CD4-positive, alpha-beta T cell (primary cell): ENCODE data around the gene TENM4. TPM values are rescaled to one million over a fixed set of nuclear protein-coding genes. Genes with fewer than 3 reads are reported as not detected.

ENCODE experiments used
- ATAC-seq: fragments of 200-7000 bp; cut with Tn5 transposase; one replicate; pipeline ENCODE4 v1.10.0; 2022; ENCODE audit warnings: mild to moderate bottlenecking; ENCODE audit not compliant: poor library complexity
- CTCF ChIA-PET: fragments of 350-600 bp; sonication (Branson Sonifier 250); formaldehyde crosslinking; loops from one replicate; lab custom pipeline; 2021; ENCODE audit warnings: antibody characterized with exemption, inconsistent platforms; lab: Charles Lee
- POLR2A ChIA-PET: fragments of 350-600 bp; sonication (Branson Sonifier 250); formaldehyde crosslinking; loops from one replicate; lab custom pipeline; 2021; ENCODE audit warnings: antibody characterized with exemption, inconsistent platforms; lab: Charles Lee
- DNase-seq, 14 experiments: peaks; one replicate each; pipeline ENCODE4 v3.0.0-alpha.2; 2013 to 2020; ENCODE audit warnings: mixed read lengths in 2 of 14
- H3K27ac ChIP-seq, 2 donors: one replicate each; pipeline versions ENCODE4 v1.5.1 to v1.7.0; 2013; ENCODE audit warnings: low read length in 2 of 2, low read depth in 1 of 2, mild to moderate bottlenecking in 1 of 2
- H3K27me3 ChIP-seq, 2 experiments: 1 replicate in 1 of 2; 2 replicates in 1 of 2; pipeline versions ENCODE4 v1.6.1 to v1.7.0; 2013; ENCODE audit warnings: low read length in 2 of 2, control low read depth in 1 of 2, mild to moderate bottlenecking in 1 of 2, moderate library complexity in 1 of 2; ENCODE audit not compliant: insufficient read depth in 2 of 2, control insufficient read depth in 1 of 2
- H3K36me3 ChIP-seq: one replicate; pipeline ENCODE4 v1.6.1; 2013; ENCODE audit warnings: low read length, control low read depth; ENCODE audit not compliant: insufficient read depth
- H3K4me1 ChIP-seq: one replicate; pipeline ENCODE4 v1.6.1; 2013; ENCODE audit warnings: low read length, control low read depth; ENCODE audit not compliant: insufficient read depth
- H3K4me3 ChIP-seq: one replicate; pipeline ENCODE4 v1.5.1; 2013; ENCODE audit warnings: mild to moderate bottlenecking, low read length, moderate library complexity
- H3K9me3 ChIP-seq, 2 experiments: 1 replicate in 1 of 2; 2 replicates in 1 of 2; pipeline versions ENCODE4 v1.6.1 to v1.7.0; 2013; ENCODE audit warnings: low read length in 2 of 2, mild to moderate bottlenecking in 2 of 2, control low read depth in 1 of 2, moderate library complexity in 1 of 2; ENCODE audit not compliant: control insufficient read depth in 1 of 2, insufficient read depth in 1 of 2
- H3K27ac Mint-ChIP-seq: one replicate; pipeline ENCODE4 v1.8.0; 2020; ENCODE audit warnings: mixed read lengths
- H3K27me3 Mint-ChIP-seq: one replicate; pipeline ENCODE4 v1.8.0; 2021; ENCODE audit warnings: mixed read lengths
- H3K36me3 Mint-ChIP-seq: one replicate; pipeline ENCODE4 v1.8.0; 2021; ENCODE audit warnings: low read depth, mixed read lengths
- H3K4me1 Mint-ChIP-seq: one replicate; pipeline ENCODE4 v1.8.0; 2021; ENCODE audit warnings: low read depth, mixed read lengths
- H3K4me3 Mint-ChIP-seq: one replicate; pipeline ENCODE4 v1.8.0; 2020; ENCODE audit warnings: mild to moderate bottlenecking, mixed read lengths
- H3K9me3 Mint-ChIP-seq: one replicate; pipeline ENCODE4 v1.8.0; 2020; ENCODE audit warnings: mixed read lengths
- intact Hi-C, 2 experiments: fragments of 100-400 bp; cut with DNase I in 1 of 2; cut with micrococcal nuclease in 1 of 2; formaldehyde crosslinking; loops; one replicate each; pipeline versions ENCODE4 v1.15.1 to v1.9.0; 2023 to 2025; cut with DNase I, micrococcal nuclease
- total RNA-seq, 174 experiments: library from RNA in 2 of 174; stranded (reverse) in 2 of 174; gene quantifications; one replicate each; pipeline ENCODE4 v1.2.3 and lab custom pipeline; 2021 to 2026
- TF ChIP-seq, protein P1 (sequence below): fragments of 200-600 bp; IDR thresholded peaks from one replicate; pipeline ENCODE4 v1.8.0; 2022; ENCODE audit warnings: antibody characterized with exemption, mild to moderate bottlenecking

The TENM4 gene
- total RNA-seq, 2 experiments from 2014 or later, result 0.22 to 0.31 TPM

DNA sequence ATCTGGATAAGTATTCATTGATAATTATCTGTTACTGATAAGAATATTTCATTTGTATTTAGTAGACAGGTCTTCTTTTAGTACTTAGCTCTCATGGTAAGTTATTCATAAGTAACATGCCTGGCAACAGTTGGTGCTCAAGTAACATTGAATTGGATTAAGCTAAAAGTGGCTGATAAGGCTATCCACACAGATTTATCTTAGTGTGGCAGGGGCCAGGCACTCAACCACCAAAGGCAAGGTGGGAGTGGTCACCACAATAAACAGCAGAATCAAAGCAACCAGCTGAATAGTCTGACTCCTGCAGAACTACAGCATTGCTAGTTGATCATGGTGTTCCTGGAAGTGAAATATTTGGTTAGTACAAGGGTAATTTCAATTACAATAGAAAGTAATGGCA lies 833.1 kb downstream of the TENM4 start:
- TF ChIP-seq, protein P1, sequence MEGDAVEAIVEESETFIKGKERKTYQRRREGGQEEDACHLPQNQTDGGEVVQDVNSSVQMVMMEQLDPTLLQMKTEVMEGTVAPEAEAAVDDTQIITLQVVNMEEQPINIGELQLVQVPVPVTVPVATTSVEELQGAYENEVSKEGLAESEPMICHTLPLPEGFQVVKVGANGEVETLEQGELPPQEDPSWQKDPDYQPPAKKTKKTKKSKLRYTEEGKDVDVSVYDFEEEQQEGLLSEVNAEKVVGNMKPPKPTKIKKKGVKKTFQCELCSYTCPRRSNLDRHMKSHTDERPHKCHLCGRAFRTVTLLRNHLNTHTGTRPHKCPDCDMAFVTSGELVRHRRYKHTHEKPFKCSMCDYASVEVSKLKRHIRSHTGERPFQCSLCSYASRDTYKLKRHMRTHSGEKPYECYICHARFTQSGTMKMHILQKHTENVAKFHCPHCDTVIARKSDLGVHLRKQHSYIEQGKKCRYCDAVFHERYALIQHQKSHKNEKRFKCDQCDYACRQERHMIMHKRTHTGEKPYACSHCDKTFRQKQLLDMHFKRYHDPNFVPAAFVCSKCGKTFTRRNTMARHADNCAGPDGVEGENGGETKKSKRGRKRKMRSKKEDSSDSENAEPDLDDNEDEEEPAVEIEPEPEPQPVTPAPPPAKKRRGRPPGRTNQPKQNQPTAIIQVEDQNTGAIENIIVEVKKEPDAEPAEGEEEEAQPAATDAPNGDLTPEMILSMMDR, result no peak
- no peak for DNase-seq
- no peak overlapping the region for H3K4me3 Mint-ChIP-seq
- H3K4me1 ChIP-seq, result no peaks in the 10 kb centered on the region
- ChIA-PET CTCF (no interaction called here), POLR2A (no interaction called here)
- H3K9me3 ChIP-seq, result peaks cover 0 to 8% of the 10 kb centered on the region in 2 experiments
- no peaks in the 10 kb centered on the region for H3K4me1 Mint-ChIP-seq
- ATAC-seq, result no peak
- H3K27me3 ChIP-seq, result peaks cover 3 to 4% of the 10 kb centered on the region in 2 experiments
- no peak overlapping the region for H3K4me3 ChIP-seq
- no peak overlapping the region for H3K27ac Mint-ChIP-seq
- peaks cover 8% of the 10 kb centered on the region for H3K27me3 Mint-ChIP-seq
- no peaks in the 10 kb centered on the region for H3K36me3 Mint-ChIP-seq
- no peak overlapping the region for H3K27ac ChIP-seq
- no peaks in the 10 kb centered on the region for H3K9me3 Mint-ChIP-seq
- intact Hi-C loops, result no loop called here
- H3K36me3 ChIP-seq, result no peaks in the 10 kb centered on the region

DNA sequence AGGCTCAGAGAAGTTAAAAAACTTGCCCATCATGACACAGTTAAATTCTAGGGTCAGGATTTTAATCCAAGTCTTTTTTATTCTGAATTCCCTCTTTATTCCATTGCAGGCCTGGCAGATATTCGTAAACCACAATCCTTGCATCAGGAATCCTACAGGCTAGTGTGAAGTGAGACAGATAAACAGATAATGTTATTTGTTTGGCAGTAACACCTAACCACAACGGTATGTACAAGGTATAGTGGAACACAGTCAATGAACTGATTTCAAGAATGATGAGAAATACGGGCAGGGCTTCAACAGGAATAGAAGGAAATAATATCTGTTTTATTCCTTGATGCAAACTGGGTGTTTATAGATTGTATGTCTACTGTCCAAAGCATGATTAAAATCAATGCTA lies 834.2 kb downstream of the TENM4 start:
- no peak overlapping the region for H3K4me3 ChIP-seq
- TF ChIP-seq, protein P1, result no peak
- no peak for DNase-seq
- Mint-ChIP-seq H3K27me3 (peaks cover 14% of the 10 kb centered on the region), H3K9me3 (no peaks in the 10 kb centered on the region), H3K27ac (no peak overlapping the region), H3K36me3 (no peaks in the 10 kb centered on the region), H3K4me1 (no peaks in the 10 kb centered on the region), H3K4me3 (no peak overlapping the region)
- no peak for ATAC-seq
- intact Hi-C loops, result no loop called here
- no peak overlapping the region for H3K27ac ChIP-seq
- peaks cover 0 to 10% of the 10 kb centered on the region in 2 experiments for H3K9me3 ChIP-seq
- ChIA-PET CTCF (no interaction called here), POLR2A (no interaction called here)
- no peaks in the 10 kb centered on the region for H3K36me3 ChIP-seq
- H3K27me3 ChIP-seq, result peaks cover 3 to 4% of the 10 kb centered on the region in 2 experiments
- H3K4me1 ChIP-seq, result no peaks in the 10 kb centered on the region

DNA sequence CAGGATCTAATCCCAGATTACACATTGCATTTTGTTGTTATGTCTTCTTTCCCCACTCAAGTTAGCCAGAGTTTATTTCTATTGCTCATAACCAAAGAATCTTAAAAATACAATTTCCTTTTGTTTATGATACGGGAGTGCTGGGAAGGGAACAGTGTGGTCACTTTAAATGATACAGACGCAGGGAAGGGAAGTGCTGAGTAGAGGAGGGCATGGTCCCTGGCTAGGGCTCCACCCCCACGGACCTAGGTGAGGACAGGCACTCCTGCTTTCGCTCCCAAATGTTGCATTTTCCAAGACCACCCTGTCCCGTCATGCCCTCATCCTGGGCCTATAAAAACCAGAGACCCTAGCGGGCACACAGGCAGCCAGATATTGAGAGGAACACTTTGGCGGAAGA lies 835.5 kb downstream of the TENM4 start:
- Histone ChIP-seq H3K4me3 (no peak overlapping the region), H3K4me1 (no peaks in the 10 kb centered on the region), H3K27ac (no peak overlapping the region), H3K9me3 (peaks cover 0 to 10% of the 10 kb centered on the region in 2 experiments), H3K27me3 (peaks cover 3 to 4% of the 10 kb centered on the region in 2 experiments), H3K36me3 (no peaks in the 10 kb centered on the region)
- intact Hi-C loops, result no loop called here
- no peaks in the 10 kb centered on the region for H3K36me3 Mint-ChIP-seq
- POLR2A ChIA-PET, result no interaction called here
- H3K4me1 Mint-ChIP-seq, result no peaks in the 10 kb centered on the region
- no peak overlapping the region for H3K27ac Mint-ChIP-seq
- no peak overlapping the region for H3K4me3 Mint-ChIP-seq
- peaks cover 20% of the 10 kb centered on the region for H3K27me3 Mint-ChIP-seq
- ATAC-seq (no peak), DNase-seq (no peak)
- CTCF ChIA-PET, result no interaction called here
- no peaks in the 10 kb centered on the region for H3K9me3 Mint-ChIP-seq
- TF ChIP-seq, protein P1, result no peak
